T-cell (primary cell): ENCODE data around the gene RAP1GDS1. TPM values are rescaled to one million over a fixed set of nuclear protein-coding genes. Genes with fewer than 3 reads are reported as not detected.

Source experiments
- ATAC-seq, 4 experiments: fragments of 200-7000 bp in 3 of 4; fragments of 150-1000 bp in 1 of 4; cut with Tn5 transposase; replicated peaks in 1 of 4; 1 replicate in 3 of 4; 2 replicates in 1 of 4; pipeline ENCODE4 v1.10.0; 2021; ENCODE audit warnings: moderate library complexity in 3 of 4, mild to moderate bottlenecking in 2 of 4, moderate number of reproducible peaks in 1 of 4
- CTCF ChIA-PET, 2 donors: fragments of 300-600 bp; sonication (Branson Sonifier 250); formaldehyde crosslinking; loops; one replicate each; lab custom pipeline; 2022; ENCODE audit warnings: antibody characterized with exemption in 2 of 2; lab: Charles Lee
- POLR2A ChIA-PET, 2 donors: fragments of 300-600 bp; sonication (Branson Sonifier 250); formaldehyde crosslinking; loops; one replicate each; lab custom pipeline; 2022; ENCODE audit warnings: antibody characterized with exemption in 2 of 2; lab: Charles Lee
- DNase-seq, 35 experiments: peaks; one replicate each; pipeline versions ENCODE4 v3.0.0 to v3.0.0-alpha.2; 2013 to 2023
- H3K27ac ChIP-seq: one replicate; pipeline ENCODE4 v1.5.1; 2013; ENCODE audit warnings: low read length
- H3K27me3 ChIP-seq, 2 experiments: replicated peaks in 1 of 2; 1 replicate in 1 of 2; 2 replicates in 1 of 2; pipeline versions ENCODE4 v1.6.1 to v1.7.0; 2013; ENCODE audit warnings: low read length in 1 of 2, mixed read lengths in 1 of 2; ENCODE audit not compliant: control insufficient read depth in 2 of 2, insufficient read depth in 2 of 2; ENCODE audit errors: extremely low read depth in 1 of 2
- H3K36me3 ChIP-seq, 2 donors: 1 replicate in 1 of 2; 2 replicates in 1 of 2; pipeline versions ENCODE4 v1.6.1 to v1.7.0; 2013; ENCODE audit warnings: low read length in 1 of 2; ENCODE audit not compliant: control insufficient read depth in 2 of 2, insufficient read depth in 1 of 2; ENCODE audit errors: extremely low read depth in 1 of 2
- H3K4me1 ChIP-seq, 2 experiments: 1 replicate in 1 of 2; 2 replicates in 1 of 2; pipeline versions ENCODE4 v1.6.1 to v1.7.0; 2013; ENCODE audit warnings: low read length in 2 of 2, mixed read lengths in 1 of 2; ENCODE audit not compliant: insufficient read depth in 2 of 2, control insufficient read depth in 1 of 2; ENCODE audit errors: extremely low read depth in 1 of 2
- H3K4me3 ChIP-seq, 2 donors: 1 replicate in 1 of 2; 2 replicates in 1 of 2; pipeline versions ENCODE4 v1.5.1 to v1.7.0; 2013; ENCODE audit warnings: mild to moderate bottlenecking in 2 of 2, low read length in 1 of 2, moderate library complexity in 1 of 2; ENCODE audit not compliant: control insufficient read depth in 1 of 2; ENCODE audit errors: extremely low read depth in 1 of 2
- H3K9me3 ChIP-seq: 2 replicates; pipeline ENCODE4 v1.7.0; 2013
- H3K27ac Mint-ChIP-seq, 2 donors: one replicate each; pipeline ENCODE4 v1.8.0; 2020 to 2021; ENCODE audit warnings: mild to moderate bottlenecking in 2 of 2, mixed read lengths in 2 of 2
- H3K27me3 Mint-ChIP-seq, 2 donors: one replicate each; pipeline ENCODE4 v1.8.0; 2021 to 2022; ENCODE audit warnings: mixed read lengths in 2 of 2
- H3K36me3 Mint-ChIP-seq: one replicate; pipeline ENCODE4 v1.8.0; 2021; ENCODE audit warnings: mixed read lengths
- H3K4me1 Mint-ChIP-seq, 3 donors: one replicate each; pipeline ENCODE4 v1.8.0; 2020 to 2022; ENCODE audit warnings: mixed read lengths in 3 of 3, mild to moderate bottlenecking in 1 of 3
- H3K4me3 Mint-ChIP-seq, 3 donors: one replicate each; pipeline ENCODE4 v1.8.0; 2020 to 2022; ENCODE audit warnings: mild to moderate bottlenecking in 3 of 3, mixed read lengths in 3 of 3, moderate library complexity in 3 of 3
- H3K9me3 Mint-ChIP-seq, 3 donors: one replicate each; pipeline ENCODE4 v1.8.0; 2020 to 2022; ENCODE audit warnings: mixed read lengths in 3 of 3
- WGBS: methylation state at CpG from one replicate; pipeline ENCODE4 v1.1.5; 2013; ENCODE audit warnings: missing lambda C conversion rate; ENCODE audit not compliant: insufficient coverage; 5-methylcytosine and 5-hydroxymethylcytosine counted together
- total RNA-seq, 35 experiments: library from RNA in 6 of 35; stranded (reverse) in 6 of 35; fragments of 120-200 nt in 1 of 35; gene quantifications; one replicate each; pipeline versions ENCODE4 v1.2.1 to v1.2.4 and lab custom pipeline; 2013 to 2026

RAP1GDS1 gene
- total RNA-seq, 5 donors from 2014 or later (not counting 1 experiment from before 2014, with no cell fraction given): 37.6 to 43.8 (median 39.7) TPM

GRCh38 chr4:98433691-98434090, 172.5 kb downstream of the RAP1GDS1 start:
- Mint-ChIP-seq H3K4me1 (peaks cover 0 to 1% (median 0%) of the 10 kb centered on the region in 3 donors), H3K9me3 (no peaks in the 10 kb centered on the region), H3K27me3 (no peaks in the 10 kb centered on the region), H3K27ac (no peak overlapping the region), H3K36me3 (peaks cover 40% of the 10 kb centered on the region), H3K4me3 (no peak overlapping the region)
- H3K4me1 ChIP-seq: no peaks in the 10 kb centered on the region
- WGBS: no CpG with 5 or more reads among the region's 1 CpG
- ATAC-seq: no peak
- H3K9me3 ChIP-seq: no peaks in the 10 kb centered on the region
- no peak overlapping the region for H3K27ac ChIP-seq
- no peak overlapping the region for H3K4me3 ChIP-seq
- POLR2A ChIA-PET: no interaction called here
- no peaks in the 10 kb centered on the region for H3K27me3 ChIP-seq
- DNase-seq: no peak
- peaks cover 0 to 14% of the 10 kb centered on the region in 2 donors for H3K36me3 ChIP-seq
- CTCF ChIA-PET: no interaction called here

DNA sequence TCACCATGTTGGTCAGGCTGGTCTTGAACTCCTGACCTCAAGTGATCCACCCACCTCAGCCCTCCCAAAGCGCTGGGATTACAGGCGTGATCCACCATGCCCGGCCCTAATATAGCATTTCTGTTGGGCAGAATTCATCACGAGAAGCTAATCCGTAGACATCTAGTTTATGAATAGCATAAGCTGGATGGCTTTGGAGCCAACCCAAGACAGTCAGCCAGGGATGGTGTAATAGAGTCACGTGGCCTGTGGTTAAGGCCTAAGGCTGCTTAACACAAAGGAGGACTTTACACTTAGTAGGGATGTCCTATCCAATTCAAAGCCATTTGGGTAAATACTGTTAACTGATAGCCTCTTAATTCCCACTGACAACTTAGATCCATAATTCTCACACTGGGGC, 173.6 kb downstream of the RAP1GDS1 start:
- CTCF ChIA-PET: no interaction called here
- DNase-seq: no peak
- peaks cover 0 to 1% (median 0%) of the 10 kb centered on the region in 3 donors for H3K4me1 Mint-ChIP-seq
- H3K9me3 ChIP-seq: no peaks in the 10 kb centered on the region
- no peak overlapping the region for H3K27ac ChIP-seq
- no peak overlapping the region for H3K27ac Mint-ChIP-seq
- H3K4me3 Mint-ChIP-seq: no peak overlapping the region
- no peaks in the 10 kb centered on the region for H3K4me1 ChIP-seq
- H3K9me3 Mint-ChIP-seq: no peaks in the 10 kb centered on the region
- H3K27me3 ChIP-seq: no peaks in the 10 kb centered on the region
- WGBS: 100% methylated on average over 4 of the region's 6 CpGs
- H3K27me3 Mint-ChIP-seq: no peaks in the 10 kb centered on the region
- no peak overlapping the region for H3K4me3 ChIP-seq
- H3K36me3 ChIP-seq: peaks cover 0 to 14% of the 10 kb centered on the region in 2 donors
- POLR2A ChIA-PET: interaction anchor here in 1 of 2 donors (0.5 to 0.6 kb wide), 2 partner anchors 16 to 35 kb away, joined by 4 to 6 read pairs; no protein-coding TSS in a partner anchor
- no peak for ATAC-seq
- H3K36me3 Mint-ChIP-seq: peaks cover 43% of the 10 kb centered on the region

GRCh38 chr4:98444371-98444770, 183.2 kb downstream of the RAP1GDS1 start:
- no peaks in the 10 kb centered on the region for H3K9me3 Mint-ChIP-seq
- ATAC-seq: no peak
- no peaks in the 10 kb centered on the region for H3K27me3 ChIP-seq
- H3K27me3 Mint-ChIP-seq: no peaks in the 10 kb centered on the region
- peaks cover 33% of the 10 kb centered on the region for H3K36me3 Mint-ChIP-seq
- no peak overlapping the region for H3K4me3 ChIP-seq
- peaks cover 35 to 39% (median 38%) of the 10 kb centered on the region in 3 donors for H3K4me1 Mint-ChIP-seq
- no peak overlapping the region for H3K4me3 Mint-ChIP-seq
- ChIA-PET CTCF (no interaction called here), POLR2A (no interaction called here)
- H3K4me1 ChIP-seq: peaks cover 14 to 38% of the 10 kb centered on the region in 2 experiments
- H3K27ac Mint-ChIP-seq: peak overlapping the region in 1 of 2 donors; percentile 13
- H3K9me3 ChIP-seq: no peaks in the 10 kb centered on the region
- no peak overlapping the region for H3K27ac ChIP-seq
- no peak for DNase-seq
- peaks cover 7 to 12% of the 10 kb centered on the region in 2 donors for H3K36me3 ChIP-seq

- 0% methylated on average over 2 of the region's 10 CpGs for WGBS
- DNase-seq (peak in 34 of 35 experiments; percentile 25 to 74 (median 52)), ATAC-seq (peak; percentile 87 to 94 (median 92))
- peaks cover 14 to 40% of the 10 kb centered on the region in 2 experiments for H3K4me1 ChIP-seq
- no peaks in the 10 kb centered on the region for H3K27me3 Mint-ChIP-seq
- no peaks in the 10 kb centered on the region for H3K9me3 Mint-ChIP-seq
- peaks cover 18% of the 10 kb centered on the region for H3K36me3 Mint-ChIP-seq
- peaks cover 39 to 42% (median 42%) of the 10 kb centered on the region in 3 donors for H3K4me1 Mint-ChIP-seq
- POLR2A ChIA-PET: no interaction called here
- H3K4me3 Mint-ChIP-seq: peak overlapping the region; percentile 46 to 60 (median 60)
- H3K27me3 ChIP-seq: no peaks in the 10 kb centered on the region
- peak overlapping the region in 1 of 2 donors; percentile 1 for H3K4me3 ChIP-seq
- H3K9me3 ChIP-seq: no peaks in the 10 kb centered on the region
- H3K36me3 ChIP-seq: peaks cover 7 to 10% of the 10 kb centered on the region in 2 donors
- CTCF ChIA-PET: interaction anchor here in 1 of 2 donors (0.5 to 0.7 kb wide), 3 partner anchors 21 to 532 kb away, joined by 3 to 8 read pairs (median 4); no protein-coding TSS in a partner anchor
- peak overlapping the region; percentile 57 for H3K27ac ChIP-seq
- H3K27ac Mint-ChIP-seq: peak overlapping the region; percentile 86
Measured at GRCh38 chr4:98446499-98447375, 185.6 kb downstream of the RAP1GDS1 start.

DNA sequence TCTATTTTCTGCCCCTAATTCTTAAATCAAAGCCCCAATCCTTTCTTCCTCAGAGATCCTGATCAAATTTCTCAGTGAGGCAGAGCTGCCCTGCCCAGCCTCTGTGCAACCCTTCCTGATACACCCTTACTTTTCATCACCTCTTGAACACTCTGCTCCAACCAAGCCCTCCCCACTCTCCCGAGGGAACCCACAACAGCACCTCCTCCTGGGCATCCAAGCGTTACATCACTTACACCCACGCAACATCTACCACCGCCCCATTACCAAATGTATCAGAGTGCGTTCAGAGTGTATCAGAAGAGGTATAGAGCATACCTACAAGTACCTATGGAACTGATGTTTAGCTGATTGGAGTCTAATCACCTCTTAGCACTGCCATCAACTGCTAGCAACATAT, 186.5 kb downstream of the RAP1GDS1 start:
- CTCF ChIA-PET: no interaction called here
- WGBS: no CpG with 5 or more reads among the region's 5 CpGs
- Histone ChIP-seq H3K36me3 (peaks cover 2 to 4% of the 10 kb centered on the region in 2 donors), H3K4me1 (peaks cover 14 to 40% of the 10 kb centered on the region in 2 experiments), H3K9me3 (no peaks in the 10 kb centered on the region), H3K27me3 (no peaks in the 10 kb centered on the region), H3K4me3 (no peak overlapping the region), H3K27ac (peak overlapping the region; percentile 57)
- Mint-ChIP-seq H3K4me3 (peak overlapping the region; percentile 10 to 60 (median 13)), H3K9me3 (peaks cover 0 to 3% (median 2%) of the 10 kb centered on the region in 3 donors), H3K27ac (peak overlapping the region; percentile 86), H3K27me3 (no peaks in the 10 kb centered on the region), H3K4me1 (peaks cover 39 to 42% (median 42%) of the 10 kb centered on the region in 3 donors), H3K36me3 (peaks cover 9% of the 10 kb centered on the region)
- DNase-seq: peak in 1 of 35 experiments; percentile 20
- POLR2A ChIA-PET: no interaction called here
- no peak for ATAC-seq

DNA sequence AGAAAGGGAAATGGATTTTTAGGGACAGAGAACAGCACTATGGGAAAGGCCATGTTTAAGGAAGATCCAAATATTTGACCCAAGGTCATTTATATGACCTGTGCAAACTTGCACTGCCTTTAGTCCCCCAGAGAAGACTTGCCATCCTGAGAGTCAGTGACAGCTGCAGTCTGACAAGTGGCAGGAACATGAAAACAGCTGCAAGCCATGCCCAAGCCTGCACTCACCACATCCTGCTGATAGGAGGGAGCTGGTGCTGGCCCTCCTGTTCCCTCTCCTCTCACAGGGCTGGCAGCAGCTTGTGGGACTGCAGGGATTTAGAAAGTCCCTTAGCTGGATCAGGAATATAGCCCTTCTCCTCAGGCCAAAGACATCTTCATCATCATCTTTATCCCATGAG, 187.7 kb downstream of the RAP1GDS1 start:
- Histone ChIP-seq H3K36me3 (peaks cover 0 to 4% of the 10 kb centered on the region in 2 donors), H3K9me3 (no peaks in the 10 kb centered on the region), H3K27ac (no peak overlapping the region), H3K4me1 (peaks cover 14 to 40% of the 10 kb centered on the region in 2 experiments), H3K27me3 (no peaks in the 10 kb centered on the region), H3K4me3 (no peak overlapping the region)
- ChIA-PET POLR2A (interaction anchor here in 1 of 2 donors (0.6 kb wide), 2 partner anchors 17 to 469 kb away, joined by 3 to 10 read pairs; no protein-coding TSS in a partner anchor), CTCF (interaction anchor here in 1 of 2 donors (1.8 kb wide), 1 partner anchor 19 kb away, joined by 5 read pairs; no protein-coding TSS in a partner anchor)
- no peak overlapping the region for H3K27ac Mint-ChIP-seq
- H3K27me3 Mint-ChIP-seq: no peaks in the 10 kb centered on the region
- peaks cover 7% of the 10 kb centered on the region for H3K36me3 Mint-ChIP-seq
- DNase-seq (peak in 25 of 35 experiments; percentile 8 to 51 (median 28)), ATAC-seq (peak; percentile 35 to 56 (median 47))
- H3K4me1 Mint-ChIP-seq: peaks cover 45 to 50% (median 47%) of the 10 kb centered on the region in 3 donors
- peaks cover 0 to 10% (median 8%) of the 10 kb centered on the region in 3 donors for H3K9me3 Mint-ChIP-seq
- peak overlapping the region in 1 of 3 donors; percentile 1 for H3K4me3 Mint-ChIP-seq
